Left renal pelvis (tissue), 4 donors: Measurements from ENCODE around the gene MYLK3. TPM values are rescaled to one million over a fixed set of nuclear protein-coding genes. Genes with fewer than 3 reads are reported as not detected.
"Not testable (repeated sequence)": the region's sequence is repeated elsewhere in the genome, so short reads cannot be mapped to it uniquely, and the experiment has no call there.

ENCODE experiments used
- DNase-seq, 4 donors: peaks; one replicate each; pipeline ENCODE4 v3.0.0-alpha.2; 2013; ENCODE audit warnings: low read depth in 4 of 4, low spot score in 3 of 4
- polyA plus RNA-seq, 4 donors: library from polyadenylated mRNA; unstranded; fragments of 120-200 nt; gene quantifications; one replicate each; pipeline ENCODE4 v1.2.1, GENCODE V29; 2013; ENCODE audit not compliant: insufficient read length in 4 of 4

The MYLK3 gene
- polyA plus RNA-seq: 1 to 10 TPM in 2 of 4 donors, under 1 TPM in 2; 0.14 to 1.3 (median 1.0) TPM

DNA sequence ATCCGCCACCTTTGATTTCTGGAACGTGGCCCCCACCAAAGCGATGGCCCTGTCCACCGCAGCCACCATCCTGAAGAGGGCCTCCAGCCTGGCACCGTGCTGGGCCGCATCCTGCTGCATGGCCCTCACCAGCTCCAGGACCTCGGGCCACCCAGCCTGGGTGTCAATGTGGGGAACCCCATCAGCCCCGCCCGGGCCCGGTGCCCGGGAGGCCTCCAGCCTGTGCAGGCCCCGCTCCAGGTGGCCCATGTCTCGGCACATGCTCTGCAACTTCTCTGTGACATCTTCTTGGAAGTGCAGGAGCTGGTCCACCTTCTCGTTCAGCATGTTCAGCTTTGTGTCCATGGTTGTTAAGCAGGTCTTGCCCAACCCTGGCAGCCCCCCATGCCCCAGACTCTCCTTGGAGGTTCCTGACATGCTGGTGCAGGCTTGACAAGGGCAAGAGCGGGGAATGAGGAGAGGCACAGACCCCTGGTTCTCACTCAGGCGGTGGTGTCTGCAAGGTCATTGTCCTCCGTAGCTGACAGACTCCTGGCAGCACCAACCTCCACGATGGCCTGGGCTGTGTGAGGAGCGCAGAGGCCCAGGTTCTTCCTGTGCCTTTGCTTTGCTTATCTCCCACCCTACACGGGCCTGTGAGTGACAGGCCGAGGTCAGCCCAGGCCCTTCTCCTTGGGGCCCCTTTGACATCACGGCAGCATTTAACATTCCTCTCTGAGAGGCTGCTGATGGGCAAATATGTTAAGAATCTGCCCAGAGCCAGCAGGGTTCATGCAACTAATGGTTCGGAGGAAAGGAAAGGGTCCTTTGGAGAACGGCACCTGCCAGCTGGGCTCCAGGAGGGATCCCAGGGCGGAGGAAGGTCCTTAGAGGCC lies at the start of gene MYLK3:
MYLK3 (minus strand) TSS at position 568 of the 875 bp plus-strand sequence; CDS start at position 417, 151 bp downstream.
- no peak for DNase-seq

GRCh38 chr16:46797501-46797900 lies 49.4 kb upstream of the MYLK3 start:
- no peak for DNase-seq

DNA sequence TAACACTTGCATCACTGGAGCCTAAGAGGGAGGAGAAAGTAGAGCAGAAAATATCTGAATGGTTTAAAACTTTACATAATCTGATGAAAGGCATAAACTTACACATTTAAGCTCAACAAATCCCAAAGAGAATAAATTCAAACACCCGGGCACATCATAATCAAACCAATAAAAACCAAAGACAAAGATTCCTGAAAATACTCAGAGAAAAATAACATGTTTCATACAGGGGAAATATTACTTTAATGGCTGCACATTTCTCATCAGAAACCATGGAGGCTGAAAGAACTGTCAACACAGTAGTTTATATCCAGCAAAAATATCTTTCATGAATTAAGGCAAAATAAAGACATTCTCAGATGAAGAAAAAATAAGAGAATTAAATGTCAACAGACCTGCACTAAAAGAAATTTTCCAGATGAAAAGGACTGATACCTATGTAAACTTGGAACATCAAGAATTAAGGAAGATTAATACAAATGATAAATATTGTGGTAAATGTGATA lies 48.7 kb upstream of the MYLK3 start:
- DNase-seq: no peak

- DNase-seq: no peak
These were observed 45.7 kb upstream of the MYLK3 start for GRCh38 chr16:46793841-46794240.

DNA sequence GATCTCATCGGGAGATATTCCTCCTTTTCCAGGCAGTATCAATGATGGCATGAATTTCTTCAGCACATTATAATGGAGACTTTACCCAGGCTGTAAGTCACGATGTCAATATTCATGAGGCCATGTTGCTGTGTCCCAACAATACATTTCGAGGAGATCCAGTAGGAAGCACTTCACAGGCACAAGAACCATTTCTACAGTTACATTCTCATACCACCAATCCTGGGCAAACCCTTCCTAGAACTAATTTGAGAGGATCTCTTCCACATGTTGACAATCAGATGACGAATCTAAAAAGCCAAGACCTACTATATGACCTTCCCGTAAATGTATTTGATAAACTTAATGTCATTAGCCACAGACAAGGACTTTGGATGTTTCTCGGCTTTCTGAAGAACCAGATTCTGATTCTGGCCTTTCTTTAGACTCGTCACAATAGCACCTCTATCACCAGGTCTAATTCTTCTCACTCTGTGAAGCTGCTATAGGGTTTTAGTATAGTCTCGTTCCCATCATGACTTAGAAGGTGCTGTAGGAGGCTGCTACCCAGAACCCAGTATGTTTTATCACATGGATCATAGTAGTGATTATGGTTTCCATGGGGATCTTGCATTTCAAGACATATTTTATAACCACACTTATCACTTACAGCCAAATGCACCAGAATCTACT lies 42.6 kb upstream of the MYLK3 start:
- no peak for DNase-seq

- peak in 3 of 4 donors; percentile 14 to 28 (median 20) for DNase-seq
These were observed 41.6 kb upstream of the MYLK3 start for GRCh38 chr16:46789499-46790414.

DNA sequence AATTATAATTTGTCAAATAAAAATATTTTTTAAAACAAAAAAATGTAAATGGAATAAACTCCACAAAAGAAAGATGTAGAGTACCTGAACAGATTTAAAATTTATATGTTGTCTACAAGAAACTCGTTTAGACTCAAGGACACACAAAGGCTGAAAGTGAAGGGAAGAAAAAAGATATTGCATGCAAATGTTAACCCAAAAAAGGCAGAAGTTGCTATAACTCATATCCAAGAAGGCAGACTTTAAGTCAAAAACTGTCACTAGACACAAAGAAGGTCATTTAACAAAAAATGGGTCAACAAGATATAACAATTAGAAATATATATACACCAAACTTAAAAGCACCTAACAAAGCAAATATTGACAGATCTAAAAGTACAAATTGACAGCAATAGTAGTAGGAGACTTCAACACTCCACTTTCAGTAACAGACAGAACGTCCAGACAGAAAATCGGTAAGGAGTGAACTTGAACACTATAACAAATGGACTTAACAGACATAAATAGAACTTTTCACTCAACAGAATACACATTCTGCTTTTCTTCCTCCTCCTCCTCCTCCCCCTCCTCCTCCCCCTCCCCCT lies 40.8 kb upstream of the MYLK3 start:
- DNase-seq: no peak

DNA sequence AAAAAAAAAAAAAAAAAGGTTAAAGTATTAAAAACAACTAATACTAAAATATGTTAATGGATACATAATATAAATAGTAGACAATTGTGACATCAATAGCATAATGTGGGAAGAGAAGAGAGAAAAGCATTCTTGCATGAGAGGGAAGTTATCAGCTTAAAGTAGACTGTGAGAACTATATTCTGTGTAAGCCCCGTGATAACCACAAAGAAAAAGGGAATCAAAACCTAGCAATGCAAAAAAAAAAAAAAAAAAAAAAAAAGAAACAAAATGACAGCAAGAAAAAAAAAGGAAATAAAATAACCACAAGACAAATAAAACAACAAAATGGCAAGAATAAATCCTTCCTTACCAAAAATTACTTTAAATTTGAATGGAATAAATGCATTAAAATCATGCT lies 39.8 kb upstream of the MYLK3 start:
- DNase-seq: no peak

DNA sequence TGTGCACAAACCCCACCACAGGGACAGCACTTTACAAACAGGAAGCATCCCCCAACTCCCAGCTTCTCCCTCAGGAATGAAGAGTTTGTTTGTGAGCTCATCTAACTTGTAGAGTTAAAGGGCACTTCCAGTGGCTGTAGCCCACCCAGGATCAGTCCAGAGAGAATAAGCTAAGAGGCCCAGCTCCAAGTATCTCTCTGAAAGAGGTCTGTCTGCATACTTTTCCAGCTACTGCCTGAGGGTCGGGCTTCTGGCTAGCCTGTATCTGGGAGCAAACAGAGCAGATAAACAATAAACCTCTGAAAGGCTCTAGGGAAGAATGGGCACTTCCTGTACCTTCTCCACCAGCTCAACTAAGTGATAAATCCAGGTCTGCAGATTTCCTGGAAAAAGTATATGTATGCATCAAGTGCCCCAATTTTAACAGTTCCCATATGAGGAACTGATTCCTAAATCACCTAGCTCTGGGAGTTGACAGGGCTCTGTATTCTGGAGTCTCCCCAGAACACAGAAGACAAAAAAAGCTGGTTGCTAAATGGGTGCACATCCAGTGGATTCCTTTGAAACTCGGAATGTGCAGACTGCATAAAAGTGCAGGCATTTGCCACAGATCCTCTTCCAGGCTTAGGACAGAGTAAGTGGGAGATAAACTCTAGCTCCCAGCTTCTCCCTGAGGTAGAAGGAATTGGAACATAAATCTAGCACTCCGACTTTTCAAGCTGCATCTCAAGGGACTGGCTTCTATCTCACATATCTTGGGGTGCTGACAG lies 37.1 kb upstream of the MYLK3 start:
- no peak for DNase-seq

- DNase-seq: not testable (repeated sequence)
These were observed 36.4 kb upstream of the MYLK3 start for GRCh38 chr16:46784569-46784968.

GRCh38 chr16:46783800-46784199 lies 35.7 kb upstream of the MYLK3 start:
- DNase-seq: no peak

- no peak for DNase-seq
These were observed 34.2 kb upstream of the MYLK3 start for GRCh38 chr16:46782320-46782719.

GRCh38 chr16:46777804-46778203 lies 29.7 kb upstream of the MYLK3 start:
- no peak for DNase-seq

- no peak for DNase-seq
These were observed 27.1 kb upstream of the MYLK3 start for GRCh38 chr16:46775214-46775613.

DNA sequence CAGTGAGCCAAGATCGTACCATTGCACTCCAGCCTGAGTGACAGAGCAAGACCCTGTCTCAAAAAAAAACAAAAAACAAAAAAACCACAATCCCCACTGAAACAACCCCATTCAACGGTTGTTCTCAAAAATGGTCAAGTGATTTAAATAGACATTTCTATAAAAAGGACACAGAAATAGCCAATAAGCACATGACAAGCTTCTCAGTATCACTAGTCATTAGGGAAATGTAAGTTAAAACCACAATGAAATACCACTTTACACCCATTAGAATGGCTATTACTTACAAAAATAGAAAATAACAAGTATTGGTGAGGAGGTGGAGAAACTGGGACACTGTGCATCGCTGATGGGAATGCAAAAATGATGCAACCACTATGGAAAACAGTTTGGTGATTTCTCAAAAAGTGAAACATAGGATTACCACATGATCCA lies 26.6 kb upstream of the MYLK3 start:
- DNase-seq: no peak

- DNase-seq: no peak
These were observed 24.3 kb upstream of the MYLK3 start for GRCh38 chr16:46772463-46772862.

- no peak for DNase-seq
These were observed 20.7 kb upstream of the MYLK3 start for GRCh38 chr16:46768809-46769208.

DNA sequence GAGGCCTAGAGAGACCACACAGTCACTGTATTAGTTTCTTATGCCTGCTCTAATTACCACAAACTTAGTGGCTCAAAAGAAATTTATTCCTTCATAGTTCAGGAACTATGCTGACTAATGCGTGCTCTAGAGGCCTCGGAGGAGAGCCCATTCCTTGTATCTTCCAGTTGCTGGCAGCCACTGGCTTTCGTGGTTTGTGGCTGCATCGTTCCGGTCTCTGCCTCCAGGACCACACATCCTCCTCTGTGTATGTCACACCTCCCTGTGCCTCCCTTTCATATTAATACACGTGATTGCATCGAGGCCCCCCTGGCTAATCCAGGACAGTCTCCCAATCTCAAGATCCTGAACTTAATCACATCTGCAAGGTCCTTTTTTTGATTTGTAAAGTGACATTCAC lies 16.9 kb upstream of the MYLK3 start:
- DNase-seq: no peak

DNA sequence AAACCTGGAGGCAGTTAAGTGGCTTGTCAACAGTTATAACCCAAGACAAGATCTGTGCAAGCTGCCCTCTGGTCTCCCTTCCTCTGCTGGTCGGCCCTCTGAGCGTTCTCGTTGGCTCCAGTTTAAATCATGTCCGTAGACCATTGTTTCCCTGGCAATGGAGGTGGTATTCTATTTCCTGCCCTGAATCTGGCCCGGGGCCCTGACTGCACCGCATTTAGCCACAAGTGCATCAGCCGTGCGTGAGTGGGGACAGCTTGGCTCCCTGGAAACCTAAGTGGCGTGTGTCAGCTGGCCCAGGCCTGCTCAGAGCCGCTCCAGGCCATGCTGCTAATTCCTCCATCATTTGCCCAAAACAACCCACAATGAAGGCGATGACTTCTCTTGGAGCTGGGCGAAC lies 15.0 kb upstream of the MYLK3 start:
- no peak for DNase-seq
